Muscle of back (tissue), 11 donors: Measurements from ENCODE around the gene SLC12A8. TPM values are rescaled to one million over a fixed set of nuclear protein-coding genes. Genes with fewer than 3 reads are reported as not detected.

Experiments
- DNase-seq, 3 donors: peaks; one replicate each; pipeline versions ENCODE4 v3.0.0 to v3.0.0-alpha.2; 2013
- polyA plus RNA-seq, 10 donors: library from polyadenylated mRNA; unstranded; fragments of 120-200 nt; gene quantifications; one replicate each; pipeline ENCODE4 v1.2.1, GENCODE V29; 2013; ENCODE audit not compliant: insufficient read length in 10 of 10

The SLC12A8 gene
- polyA plus RNA-seq, 10 donors: 0.38 to 1.4 (median 0.94) TPM

- no peak for DNase-seq
These were observed 72.3 kb downstream of the SLC12A8 start for GRCh38 chr3:125140011-125140817.

GRCh38 chr3:125139386-125139785 lies 73.2 kb downstream of the SLC12A8 start:
- DNase-seq: no peak

- DNase-seq: peak in 2 of 3 donors; percentile 73 to 84
These were observed 75.1 kb downstream of the SLC12A8 start for GRCh38 chr3:125137358-125138033.

- no peak for DNase-seq
These were observed 75.6 kb downstream of the SLC12A8 start for GRCh38 chr3:125136966-125137357.

GRCh38 chr3:125136515-125136914 lies 76.0 kb downstream of the SLC12A8 start:
- no peak for DNase-seq

GRCh38 chr3:125134952-125135351 lies 77.6 kb downstream of the SLC12A8 start:
- DNase-seq: no peak

- DNase-seq: no peak
These were observed 79.7 kb downstream of the SLC12A8 start for GRCh38 chr3:125132815-125133214.

- DNase-seq: peak; percentile 93 to 99 (median 95)
These were observed 83.0 kb downstream of the SLC12A8 start for GRCh38 chr3:125129512-125129997.

GRCh38 chr3:125128861-125129501 lies 83.6 kb downstream of the SLC12A8 start:
- peak in 2 of 3 donors; percentile 45 to 92 for DNase-seq

- no peak for DNase-seq
These were observed 86.2 kb downstream of the SLC12A8 start for GRCh38 chr3:125126323-125126722.

- peak in 1 of 3 donors; percentile 97 for DNase-seq
These were observed 86.7 kb downstream of the SLC12A8 start for GRCh38 chr3:125125821-125126245.

GRCh38 chr3:125123451-125124305 lies 88.9 kb downstream of the SLC12A8 start:
- DNase-seq: no peak

- DNase-seq: no peak
These were observed 91.1 kb downstream of the SLC12A8 start for GRCh38 chr3:125121246-125122010.

- peak in 1 of 3 donors; percentile 59 for DNase-seq
These were observed 92.0 kb downstream of the SLC12A8 start for GRCh38 chr3:125120379-125121122.

GRCh38 chr3:125119752-125120378 lies 92.7 kb downstream of the SLC12A8 start:
- no peak for DNase-seq

GRCh38 chr3:125118600-125118999 lies 93.9 kb downstream of the SLC12A8 start:
- DNase-seq: no peak

- DNase-seq: no peak
These were observed 94.8 kb downstream of the SLC12A8 start for GRCh38 chr3:125117631-125118191.

- peak in 1 of 3 donors; percentile 48 for DNase-seq
These were observed 96.1 kb downstream of the SLC12A8 start for GRCh38 chr3:125116311-125117080.
